HEK293 (cell line): ENCODE data around the gene TSC22D1.

Experiments used
- CTCF ChIA-PET: fragments of 350-600 bp; formaldehyde crosslinking; extraction: SDS; loops from one replicate; lab custom pipeline; 2021; ENCODE audit warnings: antibody characterized with exemption; lab: Yijun Ruan, JAX
- POLR2A ChIA-PET: fragments of 300-600 bp; formaldehyde crosslinking; extraction: SDS; loops from one replicate; lab custom pipeline; 2020; ENCODE audit warnings: antibody characterized with exemption, inconsistent platforms; lab: Yijun Ruan, JAX
- H3K27ac ChIP-seq: fragments of 200-500 bp; sonication (Bioruptor generic); 2 replicates; pipeline ENCODE4 v1.5.1; 2014; ENCODE audit warnings: low read depth, low read length, control low read depth, inconsistent platforms; ENCODE audit errors: extremely low read depth
- H3K36me3 ChIP-seq, 2 experiments: fragments of 200-500 bp in 1 of 2; sonication (Bioruptor generic) in 1 of 2; 1 replicate in 1 of 2; 2 replicates in 1 of 2; pipeline ENCODE4 v1.5.1; 2014 to 2017; ENCODE audit warnings: inconsistent platforms in 2 of 2, low read length in 2 of 2; ENCODE audit not compliant: control insufficient read depth in 2 of 2, insufficient read depth in 1 of 2
- H3K4me1 ChIP-seq: fragments of 200-500 bp; sonication (Bioruptor generic); 2 replicates; pipeline ENCODE4 v1.5.1; 2014; ENCODE audit warnings: mild to moderate bottlenecking, low read length, inconsistent platforms; ENCODE audit not compliant: control insufficient read depth, insufficient read depth
- H3K4me3 ChIP-seq: 2 replicates; pipeline ENCODE4 v1.5.1; 2011; ENCODE audit warnings: low read depth, mild to moderate bottlenecking, control low read depth, low read length, moderate library complexity
- H3K9me3 ChIP-seq: fragments of 200-500 bp; sonication (Bioruptor generic); 2 replicates; pipeline ENCODE4 v1.5.1; 2014; ENCODE audit warnings: low read depth, low read length, inconsistent platforms; ENCODE audit not compliant: control insufficient read depth, insufficient read depth
- EGR2 ChIP-seq: fragments of 450-650 bp; formaldehyde crosslinking; IDR thresholded peaks from 2 replicates; pipeline ENCODE4 v1.5.1; 2016; ENCODE audit warnings: low read depth, missing biosample characterization, missing genetic modification characterization
- GLI4 ChIP-seq: fragments of 450-650 bp; formaldehyde crosslinking; IDR thresholded peaks from 2 replicates; pipeline ENCODE4 v1.5.1; 2016; ENCODE audit warnings: missing biosample characterization, missing genetic modification characterization
- KLF10 ChIP-seq: fragments of 450-650 bp; IDR thresholded peaks from 2 replicates; pipeline ENCODE4 v1.5.1; 2018; ENCODE audit warnings: missing biosample characterization, mild to moderate bottlenecking, missing genetic modification characterization
- PBX3 ChIP-seq: sonication (generic); formaldehyde crosslinking; IDR thresholded peaks from 2 replicates; pipeline ENCODE4 v1.8.1; 2022; ENCODE audit warnings: mild to moderate bottlenecking, moderate library complexity, missing genetic modification reagents
- PRDM10 ChIP-seq: fragments of 450-650 bp; formaldehyde crosslinking; IDR thresholded peaks from 2 replicates; pipeline ENCODE4 v1.5.1; 2016; ENCODE audit warnings: missing biosample characterization, missing genetic modification characterization
- PRDM6 ChIP-seq: fragments of 450-650 bp; formaldehyde crosslinking; IDR thresholded peaks from 2 replicates; pipeline ENCODE4 v1.5.1; 2017; ENCODE audit warnings: missing biosample characterization, missing genetic modification characterization
- REPIN1 ChIP-seq: fragments of 450-650 bp; formaldehyde crosslinking; IDR thresholded peaks from 2 replicates; pipeline ENCODE4 v1.5.1; 2017; ENCODE audit warnings: missing biosample characterization, missing genetic modification characterization, low read depth
- ZBTB44 ChIP-seq: fragments of 450-650 bp; IDR thresholded peaks from 2 replicates; pipeline ENCODE4 v1.5.1; 2018; ENCODE audit warnings: missing biosample characterization, mild to moderate bottlenecking, missing genetic modification characterization
- ZFHX2 ChIP-seq: fragments of 450-650 bp; formaldehyde crosslinking; conservative IDR thresholded peaks from 2 replicates; pipeline ENCODE4 v1.5.1; 2016; ENCODE audit warnings: missing biosample characterization, missing genetic modification characterization
- ZNF24 ChIP-seq: fragments of 450-650 bp; formaldehyde crosslinking; IDR thresholded peaks from 2 replicates; pipeline ENCODE4 v1.5.1; 2016; ENCODE audit warnings: missing biosample characterization, missing genetic modification characterization
- ZNF423 ChIP-seq: fragments of 450-650 bp; formaldehyde crosslinking; IDR thresholded peaks from 2 replicates; pipeline ENCODE4 v1.5.1; 2016; ENCODE audit warnings: missing biosample characterization, missing genetic modification characterization
- ZNF449 ChIP-seq: fragments of 450-650 bp; formaldehyde crosslinking; IDR thresholded peaks from 2 replicates; pipeline ENCODE4 v1.5.1; 2017; ENCODE audit warnings: missing biosample characterization, mild to moderate bottlenecking, missing genetic modification characterization, moderate library complexity
- ZNF473 ChIP-seq: fragments of 450-650 bp; formaldehyde crosslinking; IDR thresholded peaks from 2 replicates; pipeline ENCODE4 v1.5.1; 2017; ENCODE audit warnings: missing biosample characterization, missing genetic modification characterization
- ZNF549 ChIP-seq: fragments of 450-650 bp; IDR thresholded peaks from 2 replicates; pipeline ENCODE4 v1.5.1; 2018; ENCODE audit warnings: missing biosample characterization, missing genetic modification characterization, mild to moderate bottlenecking, inconsistent platforms, moderate library complexity
- ZNF555 ChIP-seq: fragments of 450-650 bp; formaldehyde crosslinking; conservative IDR thresholded peaks from 2 replicates; pipeline ENCODE4 v1.5.1; 2017; ENCODE audit warnings: missing biosample characterization, mild to moderate bottlenecking, missing genetic modification characterization, inconsistent platforms
- ZNF560 ChIP-seq: fragments of 450-650 bp; formaldehyde crosslinking; IDR thresholded peaks from 2 replicates; pipeline ENCODE4 v1.5.1; 2017; ENCODE audit warnings: missing biosample characterization, missing genetic modification characterization, borderline replicate concordance
- ZNF580 ChIP-seq: fragments of 450-650 bp; formaldehyde crosslinking; IDR thresholded peaks from 2 replicates; pipeline ENCODE4 v1.5.1; 2016; ENCODE audit warnings: missing biosample characterization, missing genetic modification characterization
- ZNF585B ChIP-seq: fragments of 450-650 bp; formaldehyde crosslinking; IDR thresholded peaks from 2 replicates; pipeline ENCODE4 v1.5.1; 2016; ENCODE audit warnings: missing biosample characterization, missing genetic modification characterization
- ZNF624 ChIP-seq: fragments of 450-650 bp; formaldehyde crosslinking; IDR thresholded peaks from 2 replicates; pipeline ENCODE4 v1.5.1; 2017; ENCODE audit warnings: missing biosample characterization, missing genetic modification characterization
- ZNF654 ChIP-seq: fragments of 450-650 bp; formaldehyde crosslinking; IDR thresholded peaks from 2 replicates; pipeline ENCODE4 v1.5.1; 2016; ENCODE audit warnings: low read depth, missing biosample characterization, missing genetic modification characterization
- ZNF76 ChIP-seq: fragments of 450-650 bp; formaldehyde crosslinking; IDR thresholded peaks from 2 replicates; pipeline ENCODE4; 2016; ENCODE audit warnings: low read depth, missing biosample characterization, missing genetic modification characterization, borderline replicate concordance

Gene TSC22D1

GRCh38 chr13:44422755-44423643 is 153.1 kb downstream of the TSC22D1 start:
- ChIA-PET POLR2A (no interaction called here), CTCF (no interaction called here)
- Histone ChIP-seq H3K27ac (no peak overlapping the region), H3K9me3 (no peaks in the 10 kb centered on the region), H3K4me1 (no peaks in the 10 kb centered on the region), H3K36me3 (no peaks in the 10 kb centered on the region), H3K4me3 (no peak overlapping the region)
- no peak for TF ChIP-seq PRDM6 (tag by site-specific recombination)
- TF ChIP-seq GLI4: no peak
- no peak for TF ChIP-seq KLF10 (tag by site-specific recombination)
- TF ChIP-seq ZFHX2 (tag by site-specific recombination): peak; percentile 35; the same call in 1 of the 2 replicates
- no peak for TF ChIP-seq PBX3 (CRISPR knock-in tag)
- no peak for TF ChIP-seq ZNF654
- no peak for TF ChIP-seq ZNF585B (tag by site-specific recombination)
- no peak for TF ChIP-seq ZNF423 (tag by site-specific recombination)
- no peak for TF ChIP-seq ZBTB44
- no peak for TF ChIP-seq ZNF549 (tag by site-specific recombination)
- no peak for TF ChIP-seq ZNF473 (tag by site-specific recombination)
- no peak for TF ChIP-seq ZNF449 (tag by site-specific recombination)
- no peak for TF ChIP-seq ZNF580 (tag by site-specific recombination)
- TF ChIP-seq EGR2 (tag by site-specific recombination): peak; percentile 70

- no peak for TF ChIP-seq PRDM6 (tag by site-specific recombination)
- no peak for TF ChIP-seq ZNF76 (tag by site-specific recombination)
- no peak for TF ChIP-seq ZNF24 (tag by site-specific recombination)
- no peak for TF ChIP-seq ZNF560 (tag by site-specific recombination)
- no peak for TF ChIP-seq ZNF624 (tag by site-specific recombination)
- TF ChIP-seq ZNF555 (tag by site-specific recombination): no peak
- TF ChIP-seq PRDM10 (tag by site-specific recombination): no peak
- no peak for TF ChIP-seq REPIN1 (tag by site-specific recombination)
- ChIA-PET POLR2A (no interaction called here), CTCF (no interaction called here)
- no peak overlapping the region for H3K27ac ChIP-seq
- no peaks in the 10 kb centered on the region for H3K4me1 ChIP-seq
- H3K9me3 ChIP-seq: no peaks in the 10 kb centered on the region
- H3K36me3 ChIP-seq: no peaks in the 10 kb centered on the region
- no peak overlapping the region for H3K4me3 ChIP-seq
Observed at GRCh38 chr13:44421853-44422525, 154.1 kb downstream of the TSC22D1 start.
